ENCODE measurements around the gene MGAT5. TPM values are rescaled to one million over a fixed set of nuclear protein-coding genes. Genes with fewer than 3 reads are reported as not detected.

The MGAT5 gene
- total RNA-seq, 1 experiment from 2014 or later = 34.0 TPM

DNA sequence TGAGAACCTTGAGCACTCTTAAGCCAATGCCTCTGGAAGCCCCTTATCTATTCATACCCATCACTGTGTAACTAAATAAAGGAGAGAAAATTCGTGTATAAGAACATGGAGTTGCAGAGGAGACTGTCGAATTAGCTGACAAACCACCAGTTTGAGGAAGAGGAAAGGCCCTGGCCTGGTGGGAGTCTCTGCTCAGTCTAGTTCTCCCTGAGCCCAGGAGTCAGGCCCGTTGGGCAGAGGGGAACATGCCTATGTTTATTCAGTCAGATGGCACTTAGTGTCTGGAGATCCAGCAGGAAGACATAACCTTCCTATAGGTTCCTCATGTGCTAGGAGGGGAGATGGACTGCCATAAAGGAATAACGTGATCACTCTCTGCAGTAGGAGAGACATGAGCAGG, 60.3 kb downstream of the MGAT5 start:
- ATAC-seq (no peak), DNase-seq (ENCODE audit: low read depth, low spot score) (no peak)
- no TSS peak for BruUV-seq (replicated peaks)
- TF ChIP-seq SIN3A (IDR thresholded peaks at IDR 0.05; ENCODE audit: low read depth) (no peak), YY1 (IDR thresholded peaks at IDR 0.05; ENCODE audit: extremely low read depth, insufficient replicate concordance, low read depth, low read length) (no peak), TCF7L2 (IDR thresholded peaks at IDR 0.05; ENCODE audit: borderline replicate concordance, extremely low read depth, insufficient read depth, insufficient read length) (no peak), FOSL1 (IDR thresholded peaks at IDR 0.05; ENCODE audit: low read depth) (no peak), POLR2AphosphoS5 (IDR thresholded peaks at IDR 0.05; ENCODE audit: low read depth, low read length) (no peak)
- Histone ChIP-seq H3K27ac (ENCODE audit: low read depth, low read length) (no peak overlapping the region), H3K4me1 (ENCODE audit: control insufficient read depth in 1 of 2, insufficient read depth in 2 of 2, low read length in 2 of 2) (no peaks in the 10 kb centered on the region), H4K20me1 (ENCODE audit: insufficient read depth) (no peaks in the 10 kb centered on the region), H3K9me3 (ENCODE audit: control insufficient read depth in 1 of 2, insufficient read depth in 1 of 2, low read depth in 1 of 2, low read length in 2 of 2) (no peaks in the 10 kb centered on the region), H3K79me2 (ENCODE audit: insufficient read depth, low read length) (no peaks in the 10 kb centered on the region), H2AFZ (ENCODE audit: low read depth, low read length, poor library complexity, severe bottlenecking) (no peak overlapping the region), H3K9ac (ENCODE audit: low read length) (no peak overlapping the region), H3K27me3 (ENCODE audit: insufficient read depth, low read length) (no peaks in the 10 kb centered on the region), H3K4me2 (ENCODE audit: low read length) (no peak overlapping the region), H3K36me3 (ENCODE audit: control insufficient read depth in 1 of 2, insufficient read depth in 2 of 2, low read length in 2 of 2) (no peaks in the 10 kb centered on the region), H3K4me3 (replicated peaks in 1 of 2; ENCODE audit: low read depth in 1 of 2, low read length in 2 of 2) (no peak overlapping the region), H3K9me2 (ENCODE audit: insufficient read depth) (no peaks in the 10 kb centered on the region)
- POLR2A ChIA-PET = no interaction called here
- RAD21 ChIA-PET (ENCODE audit: low non-redundant PET in 1 of 2, low total read pairs in 2 of 2, uncharacterized antibody in 2 of 2, unreplicated experiment in 2 of 2) = no interaction called here
- intact Hi-C loops (cut with micrococcal nuclease) = no loop called here
- CTCF ChIA-PET = no interaction called here

DNA sequence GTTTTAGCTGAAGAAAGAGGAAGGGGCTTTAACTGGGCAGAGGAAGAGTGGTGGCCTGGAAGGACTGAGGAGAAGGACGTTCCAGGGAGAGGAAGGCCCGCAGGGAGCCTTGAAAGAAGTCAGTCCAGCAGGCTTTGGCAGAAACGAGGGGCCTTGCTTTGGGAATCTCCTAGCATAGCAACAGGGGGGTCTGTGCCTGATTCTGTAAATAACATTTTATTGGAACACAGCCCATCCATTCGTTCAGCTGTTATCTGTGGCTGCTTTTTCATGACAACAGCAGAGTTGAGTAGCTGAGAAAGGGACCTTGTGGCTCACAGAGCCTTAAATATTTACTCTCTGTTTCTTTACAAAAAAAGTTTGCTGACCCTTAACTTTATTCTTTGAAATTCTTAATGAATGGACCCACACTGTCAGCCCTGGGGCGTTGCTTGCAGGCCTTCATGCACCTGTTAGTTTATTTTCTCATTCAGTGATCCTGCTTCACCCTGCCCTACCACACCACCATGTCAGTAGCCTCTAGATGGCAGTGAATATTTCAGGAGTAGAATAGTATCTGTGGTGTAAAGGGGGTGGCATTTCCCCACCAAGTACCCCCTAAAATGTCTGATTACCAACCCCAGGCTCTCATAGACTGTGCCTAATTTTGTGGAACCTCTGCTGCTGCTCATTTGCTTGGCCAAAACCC, 61.0 kb downstream of the MGAT5 start:
- no peaks in the 10 kb centered on the region for H3K79me2 ChIP-seq (ENCODE audit: insufficient read depth, low read length)
- no peak overlapping the region for H3K27ac ChIP-seq (ENCODE audit: low read depth, low read length)
- H3K9ac ChIP-seq (ENCODE audit: low read length) = no peak overlapping the region
- no TSS peak for BruUV-seq (replicated peaks)
- H3K36me3 ChIP-seq (ENCODE audit: control insufficient read depth in 1 of 2, insufficient read depth in 2 of 2, low read length in 2 of 2) = no peaks in the 10 kb centered on the region
- ChIA-PET RAD21 (ENCODE audit: low non-redundant PET in 1 of 2, low total read pairs in 2 of 2, uncharacterized antibody in 2 of 2, unreplicated experiment in 2 of 2) (no interaction called here), CTCF (no interaction called here), POLR2A (no interaction called here)
- intact Hi-C loops (cut with micrococcal nuclease) = no loop called here
- H3K4me3 ChIP-seq (replicated peaks in 1 of 2; ENCODE audit: low read depth in 1 of 2, low read length in 2 of 2) = no peak overlapping the region
- H3K9me2 ChIP-seq (ENCODE audit: insufficient read depth) = no peaks in the 10 kb centered on the region
- DNase-seq (ENCODE audit: low read depth, low spot score) = no peak
- H3K9me3 ChIP-seq (ENCODE audit: control insufficient read depth in 1 of 2, insufficient read depth in 1 of 2, low read depth in 1 of 2, low read length in 2 of 2) = no peaks in the 10 kb centered on the region
- ATAC-seq = no peak
- TF ChIP-seq SRF (IDR thresholded peaks at IDR 0.05; ENCODE audit: low read depth) (no peak), CBX3 (IDR thresholded peaks at IDR 0.05; ENCODE audit: low read depth) (no peak), ZFX (IDR thresholded peaks at IDR 0.05) (no peak), YY1 (IDR thresholded peaks at IDR 0.05; ENCODE audit: extremely low read depth, insufficient replicate concordance, low read depth, low read length) (no peak), POLR2A (IDR thresholded peaks at IDR 0.05; ENCODE audit: borderline replicate concordance, extremely low read depth, insufficient read depth, insufficient read length) (no peak), EGR1 (IDR thresholded peaks at IDR 0.05; ENCODE audit: low read depth) (no peak), EZH2 (IDR thresholded peaks at IDR 0.05) (no peak), ELF1 (IDR thresholded peaks at IDR 0.05; ENCODE audit: borderline replicate concordance, low read depth) (no peak)
- TF ChIP-seq, protein P1, sequence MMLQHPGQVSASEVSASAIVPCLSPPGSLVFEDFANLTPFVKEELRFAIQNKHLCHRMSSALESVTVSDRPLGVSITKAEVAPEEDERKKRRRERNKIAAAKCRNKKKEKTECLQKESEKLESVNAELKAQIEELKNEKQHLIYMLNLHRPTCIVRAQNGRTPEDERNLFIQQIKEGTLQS (IDR thresholded peaks at IDR 0.05) = no peak
- TF ChIP-seq, protein P2, sequence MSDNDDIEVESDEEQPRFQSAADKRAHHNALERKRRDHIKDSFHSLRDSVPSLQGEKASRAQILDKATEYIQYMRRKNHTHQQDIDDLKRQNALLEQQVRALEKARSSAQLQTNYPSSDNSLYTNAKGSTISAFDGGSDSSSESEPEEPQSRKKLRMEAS (IDR thresholded peaks at IDR 0.05) = no peak
- TF ChIP-seq, protein P3, sequence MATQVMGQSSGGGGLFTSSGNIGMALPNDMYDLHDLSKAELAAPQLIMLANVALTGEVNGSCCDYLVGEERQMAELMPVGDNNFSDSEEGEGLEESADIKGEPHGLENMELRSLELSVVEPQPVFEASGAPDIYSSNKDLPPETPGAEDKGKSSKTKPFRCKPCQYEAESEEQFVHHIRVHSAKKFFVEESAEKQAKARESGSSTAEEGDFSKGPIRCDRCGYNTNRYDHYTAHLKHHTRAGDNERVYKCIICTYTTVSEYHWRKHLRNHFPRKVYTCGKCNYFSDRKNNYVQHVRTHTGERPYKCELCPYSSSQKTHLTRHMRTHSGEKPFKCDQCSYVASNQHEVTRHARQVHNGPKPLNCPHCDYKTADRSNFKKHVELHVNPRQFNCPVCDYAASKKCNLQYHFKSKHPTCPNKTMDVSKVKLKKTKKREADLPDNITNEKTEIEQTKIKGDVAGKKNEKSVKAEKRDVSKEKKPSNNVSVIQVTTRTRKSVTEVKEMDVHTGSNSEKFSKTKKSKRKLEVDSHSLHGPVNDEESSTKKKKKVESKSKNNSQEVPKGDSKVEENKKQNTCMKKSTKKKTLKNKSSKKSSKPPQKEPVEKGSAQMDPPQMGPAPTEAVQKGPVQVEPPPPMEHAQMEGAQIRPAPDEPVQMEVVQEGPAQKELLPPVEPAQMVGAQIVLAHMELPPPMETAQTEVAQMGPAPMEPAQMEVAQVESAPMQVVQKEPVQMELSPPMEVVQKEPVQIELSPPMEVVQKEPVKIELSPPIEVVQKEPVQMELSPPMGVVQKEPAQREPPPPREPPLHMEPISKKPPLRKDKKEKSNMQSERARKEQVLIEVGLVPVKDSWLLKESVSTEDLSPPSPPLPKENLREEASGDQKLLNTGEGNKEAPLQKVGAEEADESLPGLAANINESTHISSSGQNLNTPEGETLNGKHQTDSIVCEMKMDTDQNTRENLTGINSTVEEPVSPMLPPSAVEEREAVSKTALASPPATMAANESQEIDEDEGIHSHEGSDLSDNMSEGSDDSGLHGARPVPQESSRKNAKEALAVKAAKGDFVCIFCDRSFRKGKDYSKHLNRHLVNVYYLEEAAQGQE (IDR thresholded peaks at IDR 0.05; ENCODE audit: low read depth) = no peak
- TF ChIP-seq, protein P4, sequence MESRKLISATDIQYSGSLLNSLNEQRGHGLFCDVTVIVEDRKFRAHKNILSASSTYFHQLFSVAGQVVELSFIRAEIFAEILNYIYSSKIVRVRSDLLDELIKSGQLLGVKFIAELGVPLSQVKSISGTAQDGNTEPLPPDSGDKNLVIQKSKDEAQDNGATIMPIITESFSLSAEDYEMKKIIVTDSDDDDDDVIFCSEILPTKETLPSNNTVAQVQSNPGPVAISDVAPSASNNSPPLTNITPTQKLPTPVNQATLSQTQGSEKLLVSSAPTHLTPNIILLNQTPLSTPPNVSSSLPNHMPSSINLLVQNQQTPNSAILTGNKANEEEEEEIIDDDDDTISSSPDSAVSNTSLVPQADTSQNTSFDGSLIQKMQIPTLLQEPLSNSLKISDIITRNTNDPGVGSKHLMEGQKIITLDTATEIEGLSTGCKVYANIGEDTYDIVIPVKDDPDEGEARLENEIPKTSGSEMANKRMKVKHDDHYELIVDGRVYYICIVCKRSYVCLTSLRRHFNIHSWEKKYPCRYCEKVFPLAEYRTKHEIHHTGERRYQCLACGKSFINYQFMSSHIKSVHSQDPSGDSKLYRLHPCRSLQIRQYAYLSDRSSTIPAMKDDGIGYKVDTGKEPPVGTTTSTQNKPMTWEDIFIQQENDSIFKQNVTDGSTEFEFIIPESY (IDR thresholded peaks at IDR 0.05; ENCODE audit: extremely low read depth, insufficient replicate concordance, low read length) = no peak
- no peaks in the 10 kb centered on the region for H3K4me1 ChIP-seq (ENCODE audit: control insufficient read depth in 1 of 2, insufficient read depth in 2 of 2, low read length in 2 of 2)
- H3K27me3 ChIP-seq (ENCODE audit: insufficient read depth, low read length) = no peaks in the 10 kb centered on the region
- no peaks in the 10 kb centered on the region for H4K20me1 ChIP-seq (ENCODE audit: insufficient read depth)
- no peak overlapping the region for H3K4me2 ChIP-seq (ENCODE audit: low read length)
- no peak overlapping the region for H2AFZ ChIP-seq (ENCODE audit: low read depth, low read length, poor library complexity, severe bottlenecking)

Measured in HCT116 (cell line).